B cell (primary cell): Measurements from ENCODE around the gene ATG4A. TPM values are rescaled to one million over a fixed set of nuclear protein-coding genes. Genes with fewer than 3 reads are reported as not detected.

Source experiments
- ATAC-seq: fragments of 200-7000 bp; cut with Tn5 transposase; one replicate; pipeline ENCODE4 v1.10.0; 2021; ENCODE audit warnings: low read depth, mild to moderate bottlenecking, moderate number of reproducible peaks, moderate library complexity
- CTCF ChIA-PET: fragments of 350-600 bp; sonication (Branson Sonifier 250); formaldehyde crosslinking; loops from one replicate; lab custom pipeline; 2021; ENCODE audit warnings: antibody characterized with exemption, inconsistent platforms; lab: Charles Lee
- POLR2A ChIA-PET: fragments of 350-600 bp; sonication (Branson Sonifier 250); formaldehyde crosslinking; loops from one replicate; lab custom pipeline; 2021; ENCODE audit warnings: antibody characterized with exemption; lab: Charles Lee
- DNase-seq: peaks from one replicate; pipeline ENCODE4 v3.0.0; 2013
- H2AFZ ChIP-seq: 2 replicates; pipeline ENCODE4 v1.6.1; 2012; ENCODE audit warnings: mild to moderate bottlenecking, low read depth, low read length; ENCODE audit not compliant: insufficient read depth, poor library complexity, severe bottlenecking
- H3K27ac ChIP-seq, 2 donors: 1 replicate in 1 of 2; 2 replicates in 1 of 2; pipeline ENCODE4 v1.5.1; 2012 to 2013; ENCODE audit warnings: low read length in 2 of 2, mild to moderate bottlenecking in 2 of 2, moderate library complexity in 1 of 2
- H3K27me3 ChIP-seq, 4 experiments: fragments of 200-600 bp in 1 of 4; sonication (generic) in 1 of 4; replicated peaks in 1 of 4; 1 replicate in 2 of 4; 2 replicates in 2 of 4; pipeline versions ENCODE4 v1.6.1 to v1.7.0; 2013 to 2016; ENCODE audit warnings: low read length in 3 of 4, mild to moderate bottlenecking in 2 of 4, mixed read lengths in 1 of 4, moderate library complexity in 1 of 4; ENCODE audit not compliant: insufficient read depth in 4 of 4, control insufficient read depth in 3 of 4; ENCODE audit errors: control extremely low read depth in 1 of 4
- H3K36me3 ChIP-seq, 2 experiments: replicated peaks in 1 of 2; 1 replicate in 1 of 2; 2 replicates in 1 of 2; pipeline versions ENCODE4 v1.6.1 to v1.7.1; 2013; ENCODE audit warnings: low read length in 1 of 2; ENCODE audit not compliant: insufficient read depth in 2 of 2, control insufficient read depth in 1 of 2; ENCODE audit errors: control extremely low read depth in 1 of 2, extremely low read depth in 1 of 2
- H3K4me1 ChIP-seq, 2 donors: fragments of 200-600 bp in 1 of 2; sonication (generic) in 1 of 2; 1 replicate in 1 of 2; 2 replicates in 1 of 2; pipeline versions ENCODE4 v1.5.1 to v1.6.1; 2013 to 2017; ENCODE audit warnings: low read length in 2 of 2; ENCODE audit not compliant: control insufficient read depth in 2 of 2, insufficient read depth in 2 of 2
- H3K4me2 ChIP-seq: replicated peaks from 2 replicates; pipeline ENCODE3; 2012; ENCODE audit warnings: mild to moderate bottlenecking, low read depth, low read length; ENCODE audit not compliant: poor library complexity, severe bottlenecking
- H3K4me3 ChIP-seq, 5 experiments: fragments of 200-600 bp in 1 of 5; sonication (generic) in 1 of 5; 1 replicate in 3 of 5; 2 replicates in 2 of 5; pipeline versions ENCODE4 v1.5.1 to v1.7.0; 2011 to 2016; ENCODE audit warnings: low read length in 4 of 5, mild to moderate bottlenecking in 4 of 5, low read depth in 2 of 5, control low read depth in 1 of 5, moderate library complexity in 1 of 5; ENCODE audit not compliant: insufficient read depth in 1 of 5; ENCODE audit errors: control extremely low read depth in 1 of 5, extremely low read depth in 1 of 5
- H3K79me2 ChIP-seq: fragments of 200-600 bp; sonication (generic); one replicate; pipeline ENCODE4 v1.6.0; 2016; ENCODE audit warnings: low read length; ENCODE audit not compliant: control insufficient read depth, insufficient read depth
- H3K9ac ChIP-seq: fragments of 200-600 bp; sonication (generic); 2 replicates; pipeline ENCODE4 v1.6.1; 2017; ENCODE audit warnings: mild to moderate bottlenecking, low read length, moderate library complexity
- H3K9me3 ChIP-seq, 3 donors: one replicate each; pipeline versions ENCODE4 v1.6.1 to v1.7.1; 2013; ENCODE audit warnings: low read length in 2 of 3; ENCODE audit not compliant: control insufficient read depth in 2 of 3, insufficient read depth in 1 of 3; ENCODE audit errors: control extremely low read depth in 1 of 3
- H4K20me1 ChIP-seq: 2 replicates; pipeline ENCODE4 v1.6.0; 2012; ENCODE audit warnings: mild to moderate bottlenecking, low read length; ENCODE audit not compliant: insufficient read depth, control insufficient read depth, poor library complexity, severe bottlenecking
- H3K27ac Mint-ChIP-seq: one replicate; pipeline ENCODE4 v1.8.0; 2021; ENCODE audit warnings: mixed read lengths
- H3K27me3 Mint-ChIP-seq: one replicate; pipeline ENCODE4 v1.8.0; 2021; ENCODE audit warnings: mixed read lengths
- H3K4me1 Mint-ChIP-seq: one replicate; pipeline ENCODE4 v1.8.0; 2021; ENCODE audit warnings: mixed read lengths
- H3K4me3 Mint-ChIP-seq: one replicate; pipeline ENCODE4 v1.8.0; 2021; ENCODE audit warnings: mixed read lengths
- H3K9me3 Mint-ChIP-seq: one replicate; pipeline ENCODE4 v1.8.0; 2022; ENCODE audit warnings: mixed read lengths; ENCODE audit not compliant: insufficient read depth
- EZH2 ChIP-seq: IDR thresholded peaks from 2 replicates; pipeline ENCODE4 v1.6.1; 2012; ENCODE audit warnings: borderline replicate concordance, low read depth, mild to moderate bottlenecking, moderate library complexity, low read length; ENCODE audit not compliant: insufficient read depth, poor library complexity, severe bottlenecking
- WGBS: methylation state at CpG from one replicate; pipeline ENCODE4 v1.1.5; 2013; ENCODE audit warnings: missing lambda C conversion rate; ENCODE audit not compliant: insufficient coverage; 5-methylcytosine and 5-hydroxymethylcytosine counted together
- intact Hi-C: fragments of 100-400 bp; cut with micrococcal nuclease; formaldehyde crosslinking; loops from one replicate; pipeline ENCODE4 v1.10.0; 2022
- polyA plus RNA-seq: library from polyadenylated mRNA; depleted of rRNA; stranded (reverse); fragments of >200 nt; gene quantifications from 2 replicates; pipeline ENCODE4 v1.2.3, GENCODE V29; 2012
- total RNA-seq, 2 donors: library from RNA; stranded (reverse); fragments of 120-200 nt in 1 of 2; gene quantifications; 1 replicate in 1 of 2; 2 replicates in 1 of 2; pipeline versions ENCODE4 v1.2.3 to v1.2.4, GENCODE V29; 2013 to 2022
- TF ChIP-seq, protein P1 (sequence below): fragments of 200-600 bp; IDR thresholded peaks from one replicate; pipeline ENCODE4 v1.8.0; 2022; ENCODE audit warnings: antibody characterized with exemption, mild to moderate bottlenecking

Gene ATG4A
- total and polyA plus RNA-seq, 2 donors (not counting 1 experiment from before 2014, with no cell fraction given): 6.1 to 11.4 TPM

DNA sequence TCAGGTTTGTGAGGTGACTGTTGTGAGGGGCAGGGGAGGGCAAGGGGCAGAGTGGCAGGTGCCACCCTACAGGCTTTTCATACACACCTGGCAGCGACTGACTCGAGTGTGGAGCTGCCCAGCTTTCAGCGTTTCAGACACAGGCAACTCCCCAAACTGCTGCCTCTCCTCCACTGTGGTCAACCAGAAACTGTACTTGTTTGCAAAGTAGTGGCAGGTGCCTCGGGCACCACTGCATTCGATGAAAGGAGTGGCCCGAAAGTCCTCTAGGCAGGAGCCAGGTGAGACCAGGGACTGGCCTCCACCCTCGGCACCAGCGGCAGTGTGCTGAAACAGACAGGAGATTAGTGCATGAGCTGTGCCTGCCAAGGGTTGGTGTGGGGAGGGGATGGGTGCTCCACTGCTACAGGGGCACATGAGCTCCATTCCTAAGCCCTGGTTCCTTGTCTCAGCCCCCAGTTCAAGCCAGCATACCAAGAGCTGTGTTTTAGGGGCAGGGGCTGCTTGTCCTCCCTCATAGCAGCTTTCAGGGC is 65.4 kb downstream of the ATG4A start:
- intact Hi-C loops: no loop called here
- Mint-ChIP-seq H3K27me3 (no peaks in the 10 kb centered on the region), H3K4me1 (no peaks in the 10 kb centered on the region), H3K27ac (no peak overlapping the region), H3K4me3 (no peak overlapping the region), H3K9me3 (no peaks in the 10 kb centered on the region)
- ChIA-PET CTCF (no interaction called here), POLR2A (no interaction called here)
- Histone ChIP-seq H3K79me2 (no peaks in the 10 kb centered on the region), H4K20me1 (no peaks in the 10 kb centered on the region), H3K4me1 (no peaks in the 10 kb centered on the region), H3K27ac (no peak overlapping the region), H3K4me3 (no peak overlapping the region), H3K9me3 (no peaks in the 10 kb centered on the region), H2AFZ (no peak overlapping the region), H3K27me3 (no peaks in the 10 kb centered on the region), H3K4me2 (no peak overlapping the region), H3K36me3 (peaks cover 0 to 7% of the 10 kb centered on the region in 2 experiments), H3K9ac (no peak overlapping the region)
- DNase-seq: no peak
- 94% methylated on average over 8 of the region's 8 CpGs for WGBS
- ATAC-seq: no peak
- no peak for TF ChIP-seq EZH2
- TF ChIP-seq, protein P1, sequence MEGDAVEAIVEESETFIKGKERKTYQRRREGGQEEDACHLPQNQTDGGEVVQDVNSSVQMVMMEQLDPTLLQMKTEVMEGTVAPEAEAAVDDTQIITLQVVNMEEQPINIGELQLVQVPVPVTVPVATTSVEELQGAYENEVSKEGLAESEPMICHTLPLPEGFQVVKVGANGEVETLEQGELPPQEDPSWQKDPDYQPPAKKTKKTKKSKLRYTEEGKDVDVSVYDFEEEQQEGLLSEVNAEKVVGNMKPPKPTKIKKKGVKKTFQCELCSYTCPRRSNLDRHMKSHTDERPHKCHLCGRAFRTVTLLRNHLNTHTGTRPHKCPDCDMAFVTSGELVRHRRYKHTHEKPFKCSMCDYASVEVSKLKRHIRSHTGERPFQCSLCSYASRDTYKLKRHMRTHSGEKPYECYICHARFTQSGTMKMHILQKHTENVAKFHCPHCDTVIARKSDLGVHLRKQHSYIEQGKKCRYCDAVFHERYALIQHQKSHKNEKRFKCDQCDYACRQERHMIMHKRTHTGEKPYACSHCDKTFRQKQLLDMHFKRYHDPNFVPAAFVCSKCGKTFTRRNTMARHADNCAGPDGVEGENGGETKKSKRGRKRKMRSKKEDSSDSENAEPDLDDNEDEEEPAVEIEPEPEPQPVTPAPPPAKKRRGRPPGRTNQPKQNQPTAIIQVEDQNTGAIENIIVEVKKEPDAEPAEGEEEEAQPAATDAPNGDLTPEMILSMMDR: no peak

DNA sequence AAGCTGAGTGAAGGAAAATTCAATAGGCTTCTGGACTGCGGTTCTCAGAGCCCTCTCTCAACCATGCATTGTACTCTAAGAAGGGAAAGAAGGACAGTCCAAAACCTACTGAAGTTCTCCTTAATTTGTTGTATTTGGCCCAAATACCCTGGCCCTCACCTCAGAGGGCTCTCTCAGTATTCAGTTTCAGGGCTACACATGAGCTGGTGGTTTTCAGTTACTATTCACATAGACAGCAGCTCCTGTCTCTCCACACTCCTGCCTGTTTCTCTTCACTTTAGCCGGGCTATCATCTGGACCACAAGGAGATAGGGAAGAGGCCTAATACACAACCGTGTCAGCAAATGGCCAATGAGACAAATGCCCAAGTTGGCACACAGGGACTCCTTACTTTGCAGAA is 66.0 kb downstream of the ATG4A start:
- Mint-ChIP-seq H3K27me3 (no peaks in the 10 kb centered on the region), H3K4me3 (no peak overlapping the region), H3K27ac (no peak overlapping the region), H3K9me3 (no peaks in the 10 kb centered on the region), H3K4me1 (no peaks in the 10 kb centered on the region)
- ATAC-seq: no peak
- intact Hi-C loops: no loop called here
- H3K36me3 ChIP-seq: peaks cover 0 to 7% of the 10 kb centered on the region in 2 experiments
- H3K9me3 ChIP-seq: no peaks in the 10 kb centered on the region
- no peak overlapping the region for H3K9ac ChIP-seq
- TF ChIP-seq, protein P1: no peak
- no peak for TF ChIP-seq EZH2
- no peak overlapping the region for H3K27ac ChIP-seq
- H3K4me1 ChIP-seq: no peaks in the 10 kb centered on the region
- H4K20me1 ChIP-seq: no peaks in the 10 kb centered on the region
- WGBS: no CpG with 5 or more reads among the region's 3 CpGs
- no peak overlapping the region for H3K4me2 ChIP-seq
- no peaks in the 10 kb centered on the region for H3K79me2 ChIP-seq
- no peak overlapping the region for H2AFZ ChIP-seq
- H3K27me3 ChIP-seq: no peaks in the 10 kb centered on the region
- H3K4me3 ChIP-seq: no peak overlapping the region
- CTCF ChIA-PET: no interaction called here
- DNase-seq: no peak
- POLR2A ChIA-PET: no interaction called here
